Mesendoderm (in vitro differentiated cells): Measurements from ENCODE around the gene AKAP6.

ENCODE experiments used
- DNase-seq: peaks from one replicate; pipeline ENCODE4 v3.0.0; 2013
- H2AK5ac ChIP-seq: 2 replicates; pipeline ENCODE4 v1.6.1; 2013; ENCODE audit warnings: low read length, inconsistent platforms
- H2BK120ac ChIP-seq: 2 replicates; pipeline ENCODE4 v1.6.1; 2013; ENCODE audit warnings: low read depth, mild to moderate bottlenecking, low read length, moderate library complexity, mixed read lengths
- H2BK15ac ChIP-seq: replicated peaks from 2 replicates; pipeline ENCODE4 v1.6.1; 2013; ENCODE audit warnings: low read depth, mild to moderate bottlenecking, moderate library complexity
- H2BK5ac ChIP-seq: 2 replicates; pipeline ENCODE4 v1.6.1; 2013; ENCODE audit warnings: low read length, inconsistent platforms
- H3K18ac ChIP-seq: 2 replicates; pipeline ENCODE4 v1.6.1; 2013; ENCODE audit warnings: mild to moderate bottlenecking, low read length, mixed read lengths
- H3K23ac ChIP-seq: one replicate; pipeline ENCODE4 v1.6.1; 2013; ENCODE audit warnings: low read length
- H3K27ac ChIP-seq: 2 replicates; pipeline ENCODE4 v1.5.1; 2013; ENCODE audit warnings: low read depth, mild to moderate bottlenecking, inconsistent platforms, low read length, moderate library complexity
- H3K27me3 ChIP-seq: 2 replicates; pipeline ENCODE4 v1.6.1; 2013; ENCODE audit warnings: low read length, control low read depth, mild to moderate bottlenecking, inconsistent platforms; ENCODE audit not compliant: insufficient read depth, poor library complexity
- H3K36me3 ChIP-seq: 2 replicates; pipeline ENCODE4 v1.6.1; 2013; ENCODE audit warnings: low read length, inconsistent platforms; ENCODE audit not compliant: control insufficient read depth, insufficient read depth
- H3K4ac ChIP-seq: one replicate; pipeline ENCODE4 v1.6.1; 2013; ENCODE audit warnings: low read depth, mild to moderate bottlenecking, low read length, moderate library complexity
- H3K4me1 ChIP-seq: 2 replicates; pipeline ENCODE4 v1.6.1; 2013; ENCODE audit warnings: low read depth, low read length, inconsistent platforms; ENCODE audit not compliant: control insufficient read depth
- H3K4me2 ChIP-seq: 2 replicates; pipeline ENCODE4 v1.6.1; 2013; ENCODE audit warnings: low read length
- H3K4me3 ChIP-seq: 2 replicates; pipeline ENCODE4 v1.5.1; 2013; ENCODE audit warnings: mild to moderate bottlenecking, low read length
- H3K56ac ChIP-seq: one replicate; pipeline ENCODE4 v1.6.1; 2013; ENCODE audit warnings: low read length
- H3K79me1 ChIP-seq: 2 replicates; pipeline ENCODE4 v1.6.1; 2013; ENCODE audit warnings: low read length, inconsistent platforms
- H3K79me2 ChIP-seq: 2 replicates; pipeline ENCODE4 v1.6.1; 2013; ENCODE audit warnings: mild to moderate bottlenecking, low read length; ENCODE audit not compliant: control insufficient read depth, insufficient read depth
- H3K9ac ChIP-seq: 2 replicates; pipeline ENCODE4 v1.6.1; 2013; ENCODE audit warnings: low read length, inconsistent platforms
- H4K5ac ChIP-seq: one replicate; pipeline ENCODE4 v1.6.1; 2013; ENCODE audit warnings: low read length
- H4K8ac ChIP-seq: one replicate; pipeline ENCODE4 v1.6.1; 2013; ENCODE audit warnings: low read depth, mild to moderate bottlenecking, control low read depth, low read length, moderate library complexity
- WGBS: extraction: QIAGEN DNeasy Blood & Tissue Kit; methylation state at CpG from one replicate; pipeline ENCODE4 v1.1.7; 2013; ENCODE audit warnings: low lambda C conversion rate, missing lambda C conversion rate; ENCODE audit not compliant: insufficient coverage; ENCODE audit errors: extremely low coverage; 5-methylcytosine and 5-hydroxymethylcytosine counted together

AKAP6 gene

GRCh38 chr14:32727832-32728231 lies 398.7 kb downstream of the AKAP6 start:
- no peak overlapping the region for H2BK120ac ChIP-seq
- no peaks in the 10 kb centered on the region for H3K4me1 ChIP-seq
- whole genome bisulfite sequencing = no CpG with 5 or more reads among the region's 5 CpGs

GRCh38 chr14:32728526-32728925 lies 399.4 kb downstream of the AKAP6 start:
- no peak overlapping the region for H2BK120ac ChIP-seq
- H3K9ac ChIP-seq = no peak overlapping the region
- H3K4me3 ChIP-seq = no peak overlapping the region
- no peak overlapping the region for H4K5ac ChIP-seq
- H3K27ac ChIP-seq = no peak overlapping the region
- H3K36me3 ChIP-seq = no peaks in the 10 kb centered on the region
- no peak overlapping the region for H2BK15ac ChIP-seq
- H3K79me1 ChIP-seq = no peaks in the 10 kb centered on the region
- H3K27me3 ChIP-seq = no peaks in the 10 kb centered on the region
- no peak overlapping the region for H2AK5ac ChIP-seq
- H3K56ac ChIP-seq = no peak overlapping the region
- no peak overlapping the region for H2BK5ac ChIP-seq
- no peak overlapping the region for H3K4ac ChIP-seq
- no peak overlapping the region for H3K4me2 ChIP-seq
- no peak overlapping the region for H4K8ac ChIP-seq
- H3K18ac ChIP-seq = no peak overlapping the region
- H3K23ac ChIP-seq = no peak overlapping the region
- H3K4me1 ChIP-seq = no peaks in the 10 kb centered on the region
- WGBS = no CpG with 5 or more reads among the region's 1 CpG
- no peak for DNase-seq
- no peaks in the 10 kb centered on the region for H3K79me2 ChIP-seq

More at GRCh38 chr14:32727832-32728231, 398.7 kb downstream of the AKAP6 start:
- Histone ChIP-seq H2AK5ac (no peak overlapping the region), H3K27ac (no peak overlapping the region), H3K4ac (no peak overlapping the region), H3K4me2 (no peak overlapping the region), H3K23ac (no peak overlapping the region), H4K5ac (no peak overlapping the region), H2BK15ac (no peak overlapping the region), H3K9ac (no peak overlapping the region), H3K4me3 (no peak overlapping the region), H3K79me2 (no peaks in the 10 kb centered on the region), H3K18ac (no peak overlapping the region), H4K8ac (no peak overlapping the region), H3K56ac (no peak overlapping the region), H3K27me3 (no peaks in the 10 kb centered on the region), H3K36me3 (no peaks in the 10 kb centered on the region), H3K79me1 (no peaks in the 10 kb centered on the region), H2BK5ac (no peak overlapping the region)
- no peak for DNase-seq

DNA sequence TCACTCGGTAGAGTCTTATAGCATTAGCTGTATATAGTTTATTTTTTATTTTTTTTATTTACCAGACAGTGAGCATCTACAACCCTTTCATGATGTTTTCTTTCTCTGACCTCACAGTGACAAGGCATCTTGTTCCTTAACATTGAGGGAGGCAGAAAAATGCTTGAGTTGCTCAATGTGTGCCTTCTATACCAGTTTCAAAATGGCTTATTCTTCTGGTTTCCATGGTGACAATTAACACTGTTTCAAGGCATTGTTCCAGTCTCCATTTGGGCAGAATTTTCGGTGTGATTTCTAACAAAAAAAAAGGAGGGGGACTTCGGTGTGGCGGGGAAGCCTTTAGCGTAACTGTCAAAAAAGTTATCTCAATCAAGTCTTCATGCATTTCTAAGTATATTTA lies 399.9 kb downstream of the AKAP6 start:
- H3K18ac ChIP-seq = no peak overlapping the region
- WGBS = no CpG with 5 or more reads among the region's 5 CpGs
- no peaks in the 10 kb centered on the region for H3K79me2 ChIP-seq
- no peak overlapping the region for H3K4ac ChIP-seq
- no peak overlapping the region for H4K5ac ChIP-seq
- H3K9ac ChIP-seq = no peak overlapping the region
- no peak overlapping the region for H3K56ac ChIP-seq
- H3K36me3 ChIP-seq = no peaks in the 10 kb centered on the region
- peak; percentile 14 for DNase-seq
- no peak overlapping the region for H2BK15ac ChIP-seq
- no peak overlapping the region for H3K23ac ChIP-seq
- H3K27ac ChIP-seq = no peak overlapping the region
- no peaks in the 10 kb centered on the region for H3K27me3 ChIP-seq
- H3K4me3 ChIP-seq = no peak overlapping the region
- H3K4me2 ChIP-seq = no peak overlapping the region
- no peak overlapping the region for H2BK120ac ChIP-seq
- no peaks in the 10 kb centered on the region for H3K4me1 ChIP-seq
- H3K79me1 ChIP-seq = no peaks in the 10 kb centered on the region
- H2BK5ac ChIP-seq = no peak overlapping the region
- H4K8ac ChIP-seq = no peak overlapping the region
- H2AK5ac ChIP-seq = no peak overlapping the region

GRCh38 chr14:32731249-32731648 lies 402.2 kb downstream of the AKAP6 start:
- no peak overlapping the region for H2BK5ac ChIP-seq
- no peak overlapping the region for H2BK15ac ChIP-seq
- no peak overlapping the region for H3K4me2 ChIP-seq
- no peak overlapping the region for H2BK120ac ChIP-seq
- no CpG with 5 or more reads among the region's 2 CpGs for WGBS
- H3K27ac ChIP-seq = no peak overlapping the region
- H3K9ac ChIP-seq = no peak overlapping the region
- no peaks in the 10 kb centered on the region for H3K79me1 ChIP-seq
- no peaks in the 10 kb centered on the region for H3K4me1 ChIP-seq
- no peak overlapping the region for H4K5ac ChIP-seq
- H2AK5ac ChIP-seq = no peak overlapping the region
- no peak overlapping the region for H3K4ac ChIP-seq
- H3K4me3 ChIP-seq = no peak overlapping the region
- no peaks in the 10 kb centered on the region for H3K79me2 ChIP-seq
- H3K36me3 ChIP-seq = no peaks in the 10 kb centered on the region
- no peak overlapping the region for H3K18ac ChIP-seq
- H4K8ac ChIP-seq = no peak overlapping the region
- no peak overlapping the region for H3K23ac ChIP-seq
- H3K56ac ChIP-seq = no peak overlapping the region
- no peaks in the 10 kb centered on the region for H3K27me3 ChIP-seq
- no peak for DNase-seq

DNA sequence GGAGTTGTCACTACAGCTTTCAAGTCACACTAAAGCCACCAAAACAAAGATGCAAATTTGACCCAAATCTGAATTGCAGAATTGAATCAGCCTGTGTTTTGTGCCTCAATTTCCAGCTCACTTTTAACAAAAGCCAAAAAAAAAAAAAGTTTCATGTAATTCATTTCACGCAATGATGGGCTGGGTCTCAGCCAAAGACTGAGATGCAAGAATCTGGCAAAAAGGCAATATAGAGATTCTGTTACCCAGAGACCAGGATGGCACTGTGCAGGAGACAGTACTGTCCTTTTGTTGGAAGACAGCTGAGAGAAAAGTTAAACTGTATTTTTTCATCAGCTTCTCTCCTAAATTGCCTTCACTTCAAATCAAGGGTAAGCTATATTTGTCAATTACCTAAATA lies 403.9 kb downstream of the AKAP6 start:
- no CpG with 5 or more reads among the region's 1 CpG for WGBS
- Histone ChIP-seq H3K4me2 (no peak overlapping the region), H3K79me2 (no peaks in the 10 kb centered on the region), H4K8ac (no peak overlapping the region), H2BK15ac (no peak overlapping the region), H2AK5ac (no peak overlapping the region), H2BK5ac (no peak overlapping the region), H3K4me3 (no peak overlapping the region), H3K9ac (no peak overlapping the region), H3K36me3 (no peaks in the 10 kb centered on the region), H3K56ac (no peak overlapping the region), H3K23ac (no peak overlapping the region), H3K79me1 (no peaks in the 10 kb centered on the region), H3K4ac (no peak overlapping the region), H3K27ac (no peak overlapping the region), H3K18ac (no peak overlapping the region), H3K4me1 (no peaks in the 10 kb centered on the region), H3K27me3 (no peaks in the 10 kb centered on the region), H2BK120ac (no peak overlapping the region), H4K5ac (no peak overlapping the region)
- no peak for DNase-seq

GRCh38 chr14:32734261-32734660 lies 405.2 kb downstream of the AKAP6 start:
- no peak overlapping the region for H3K56ac ChIP-seq
- no peak overlapping the region for H4K5ac ChIP-seq
- H3K23ac ChIP-seq = no peak overlapping the region
- H2BK15ac ChIP-seq = no peak overlapping the region
- H3K9ac ChIP-seq = no peak overlapping the region
- no peaks in the 10 kb centered on the region for H3K36me3 ChIP-seq
- H3K4me2 ChIP-seq = no peak overlapping the region
- H2AK5ac ChIP-seq = no peak overlapping the region
- H4K8ac ChIP-seq = no peak overlapping the region
- no peaks in the 10 kb centered on the region for H3K27me3 ChIP-seq
- H3K79me1 ChIP-seq = no peaks in the 10 kb centered on the region
- H3K4ac ChIP-seq = no peak overlapping the region
- H3K18ac ChIP-seq = no peak overlapping the region
- no peak overlapping the region for H2BK5ac ChIP-seq
- DNase-seq = no peak
- no peaks in the 10 kb centered on the region for H3K79me2 ChIP-seq
- WGBS = no CpG with 5 or more reads among the region's 3 CpGs
- H3K4me3 ChIP-seq = no peak overlapping the region
- no peaks in the 10 kb centered on the region for H3K4me1 ChIP-seq
- H2BK120ac ChIP-seq = no peak overlapping the region
- no peak overlapping the region for H3K27ac ChIP-seq
